GM20431 (cell line): ENCODE measurements around the gene LTN1.
"Not testable (repeated sequence)": the region's sequence is repeated elsewhere in the genome, so short reads cannot be mapped to it uniquely, and the experiment has no call there.

Source experiments
- in situ Hi-C: fragments of 300-500 bp; cut with MseI, MboI; formaldehyde crosslinking; loops from one replicate; pipeline ENCODE4 v1.15.0; 2020; ENCODE audit warnings: low sequenced_read_pairs; ENCODE audit not compliant: unreplicated experiment

Gene LTN1

GRCh38 chr21:28991861-28992525, 684 bp downstream of the LTN1 start:
- in situ Hi-C loops = no loop called here

- in situ Hi-C loops = not testable (repeated sequence)
Observed at GRCh38 chr21:28988146-28988545, 4.5 kb downstream of the LTN1 start.

- in situ Hi-C loops = no loop called here
Observed at GRCh38 chr21:28986677-28987076, 6.0 kb downstream of the LTN1 start.

GRCh38 chr21:28982637-28983036, 10.0 kb downstream of the LTN1 start:
- in situ Hi-C loops = no loop called here

GRCh38 chr21:28979092-28979491, 13.6 kb downstream of the LTN1 start:
- in situ Hi-C loops = no loop called here

- in situ Hi-C loops = no loop called here
Observed at GRCh38 chr21:28975397-28975796, 17.3 kb downstream of the LTN1 start.

GRCh38 chr21:28974531-28975227, 18.0 kb downstream of the LTN1 start:
- in situ Hi-C loops = no loop called here

- in situ Hi-C loops = no loop called here
Observed at GRCh38 chr21:28972398-28972797, 20.3 kb downstream of the LTN1 start.

GRCh38 chr21:28971171-28971570, 21.5 kb downstream of the LTN1 start:
- in situ Hi-C loops = no loop called here

GRCh38 chr21:28963831-28964230, 28.8 kb downstream of the LTN1 start:
- in situ Hi-C loops = no loop called here

GRCh38 chr21:28962465-28962864, 30.2 kb downstream of the LTN1 start:
- in situ Hi-C loops = no loop called here

GRCh38 chr21:28961927-28962326, 30.8 kb downstream of the LTN1 start:
- in situ Hi-C loops = no loop called here

- in situ Hi-C loops = no loop called here
Observed at GRCh38 chr21:28960245-28960644, 32.4 kb downstream of the LTN1 start.

GRCh38 chr21:28959367-28960099, 33.1 kb downstream of the LTN1 start:
- in situ Hi-C loops = no loop called here

- in situ Hi-C loops = no loop called here
Observed at GRCh38 chr21:28953247-28953646, 39.4 kb downstream of the LTN1 start.

- in situ Hi-C loops = no loop called here
Observed at GRCh38 chr21:28952686-28953085, 40.0 kb downstream of the LTN1 start.

GRCh38 chr21:28949318-28949717, 43.4 kb downstream of the LTN1 start:
- in situ Hi-C loops = no loop called here

- in situ Hi-C loops = no loop called here
Observed at GRCh38 chr21:28944296-28944695, 48.4 kb downstream of the LTN1 start.

GRCh38 chr21:28943631-28944030, 49.0 kb downstream of the LTN1 start:
- in situ Hi-C loops = no loop called here

GRCh38 chr21:28938726-28939125, 54.0 kb downstream of the LTN1 start:
- in situ Hi-C loops = no loop called here

GRCh38 chr21:28937737-28938136, 54.9 kb downstream of the LTN1 start:
- in situ Hi-C loops = no loop called here
